ENCODE data around the gene LIPC. TPM values are rescaled to one million over a fixed set of nuclear protein-coding genes. Genes with fewer than 3 reads are reported as not detected.

The LIPC gene
- total and polyA plus RNA-seq, 9 donors, result 0.13 to 2.1 (median 0.30) TPM

DNA sequence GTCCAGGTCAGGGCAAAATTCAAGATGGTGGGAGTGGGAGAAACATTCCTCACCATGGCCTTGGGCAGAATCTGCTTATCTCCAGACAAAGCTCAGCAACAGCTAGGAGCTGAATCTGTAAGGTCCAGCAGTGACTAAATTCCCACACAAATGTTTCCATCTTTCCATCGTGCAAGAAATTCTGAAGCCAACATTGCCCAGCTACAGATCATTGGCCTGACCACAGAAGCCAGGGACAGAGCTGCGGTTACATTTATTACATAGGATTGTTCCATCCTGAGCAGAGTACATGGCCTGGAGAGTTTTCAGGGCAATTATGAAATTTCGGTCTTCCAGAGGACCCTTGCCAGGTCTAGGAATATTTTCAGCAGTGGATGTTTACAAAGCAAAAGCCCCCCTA is 100.3 kb downstream of the LIPC start:
- Histone ChIP-seq H3K36me3 (ENCODE audit: control insufficient read depth, insufficient read depth, low read length) (no peaks in the 10 kb centered on the region), H3K4me3 (ENCODE audit: low read length) (no peak overlapping the region), H3K4me1 (ENCODE audit: control insufficient read depth, insufficient read depth, low read length) (peaks cover 7% of the 10 kb centered on the region), H3K9me3 (replicated peaks; ENCODE audit: control insufficient read depth, low read depth, low read length) (no peaks in the 10 kb centered on the region), H3K27ac (ENCODE audit: low read length) (no peak overlapping the region), H3K27me3 (ENCODE audit: control insufficient read depth, insufficient read depth, low read length) (peaks cover 2% of the 10 kb centered on the region)
- DNase-seq, result no peak
- WGBS (ENCODE audit: insufficient coverage), result 83% methylated on average over 1 of the region's 3 CpGs

DNA sequence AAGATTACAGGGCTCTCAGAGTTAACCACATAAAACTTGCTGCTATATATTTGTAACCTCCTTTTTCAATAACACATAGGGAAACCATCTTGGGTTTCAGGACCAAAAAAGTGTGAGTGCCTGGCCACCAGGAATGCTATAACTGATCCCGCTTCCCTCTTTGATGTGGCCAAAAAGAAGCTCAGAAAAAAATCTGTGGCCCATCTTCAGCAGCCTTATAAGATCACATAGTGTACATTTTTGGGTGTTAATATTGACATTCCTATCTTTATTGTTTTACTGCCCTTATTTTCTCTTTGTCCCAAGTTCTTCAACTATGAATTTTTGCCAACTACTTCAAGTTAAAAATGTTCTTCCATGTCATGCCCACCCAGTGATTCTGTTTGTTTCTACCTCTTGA is 102.8 kb downstream of the LIPC start:
- Histone ChIP-seq H3K4me1 (ENCODE audit: control insufficient read depth, insufficient read depth, low read length) (no peaks in the 10 kb centered on the region), H3K9me3 (replicated peaks; ENCODE audit: control insufficient read depth, low read depth, low read length) (no peaks in the 10 kb centered on the region), H3K36me3 (ENCODE audit: control insufficient read depth, insufficient read depth, low read length) (no peaks in the 10 kb centered on the region), H3K27me3 (ENCODE audit: control insufficient read depth, insufficient read depth, low read length) (peaks cover 6% of the 10 kb centered on the region), H3K27ac (ENCODE audit: low read length) (no peak overlapping the region), H3K4me3 (ENCODE audit: low read length) (no peak overlapping the region)
- no peak for DNase-seq
- WGBS (ENCODE audit: insufficient coverage), result no CpG with 5 or more reads among the region's 1 CpG

DNA sequence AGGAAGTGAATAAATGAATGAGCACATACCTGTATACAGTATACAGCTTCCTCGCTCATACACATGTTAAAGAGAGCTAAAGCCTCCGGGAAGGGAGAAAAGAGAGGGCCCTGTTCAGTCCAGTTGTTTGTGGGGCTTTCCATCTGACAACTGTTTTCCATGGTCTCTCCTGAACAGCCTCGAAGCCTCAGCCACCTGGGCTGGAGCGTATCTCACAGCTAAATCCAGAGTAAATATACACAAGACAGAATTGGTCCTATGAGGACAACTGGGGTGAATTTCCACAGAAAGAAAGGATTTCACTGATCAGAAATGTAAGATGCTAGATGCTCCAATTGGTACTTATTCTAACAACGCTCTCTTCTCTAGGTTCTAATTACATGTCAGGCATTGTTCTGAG is 103.5 kb downstream of the LIPC start:
- WGBS (ENCODE audit: insufficient coverage), result no CpG with 5 or more reads among the region's 5 CpGs
- no peak for DNase-seq
- H3K27ac ChIP-seq (ENCODE audit: low read length), result no peak overlapping the region
- no peaks in the 10 kb centered on the region for H3K36me3 ChIP-seq (ENCODE audit: control insufficient read depth, insufficient read depth, low read length)
- H3K27me3 ChIP-seq (ENCODE audit: control insufficient read depth, insufficient read depth, low read length), result peaks cover 6% of the 10 kb centered on the region
- no peaks in the 10 kb centered on the region for H3K4me1 ChIP-seq (ENCODE audit: control insufficient read depth, insufficient read depth, low read length)
- no peak overlapping the region for H3K4me3 ChIP-seq (ENCODE audit: low read length)
- H3K9me3 ChIP-seq (replicated peaks; ENCODE audit: control insufficient read depth, low read depth, low read length), result no peaks in the 10 kb centered on the region

DNA sequence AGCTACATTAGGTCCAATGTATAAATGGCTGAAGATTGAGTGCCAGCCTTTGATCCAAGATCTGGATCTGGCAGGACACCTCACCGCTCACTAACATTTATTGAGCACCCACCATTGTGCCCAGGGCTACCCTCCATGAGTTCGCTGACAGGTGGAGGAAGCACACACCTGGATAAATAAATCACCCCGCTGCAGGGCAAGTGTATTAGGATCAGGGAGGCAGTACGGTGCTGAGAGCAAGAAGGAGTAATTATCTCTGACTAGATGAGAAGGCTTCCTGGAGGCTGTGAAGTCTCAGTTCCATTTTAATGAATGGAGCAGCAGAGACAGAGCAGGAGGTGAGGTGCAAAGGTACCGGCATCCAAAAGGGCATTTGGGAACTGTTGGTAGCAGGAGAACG is 104.1 kb downstream of the LIPC start:
- H3K4me1 ChIP-seq (ENCODE audit: control insufficient read depth, insufficient read depth, low read length), result no peaks in the 10 kb centered on the region
- H3K4me3 ChIP-seq (ENCODE audit: low read length), result no peak overlapping the region
- H3K36me3 ChIP-seq (ENCODE audit: control insufficient read depth, insufficient read depth, low read length), result no peaks in the 10 kb centered on the region
- H3K27ac ChIP-seq (ENCODE audit: low read length), result no peak overlapping the region
- 79% methylated on average over 4 of the region's 6 CpGs for WGBS (ENCODE audit: insufficient coverage)
- DNase-seq, result no peak
- H3K9me3 ChIP-seq (replicated peaks; ENCODE audit: control insufficient read depth, low read depth, low read length), result no peaks in the 10 kb centered on the region
- H3K27me3 ChIP-seq (ENCODE audit: control insufficient read depth, insufficient read depth, low read length), result peaks cover 6% of the 10 kb centered on the region

GRCh38 chr15:58536414-58536813 is 104.6 kb downstream of the LIPC start:
- H3K27me3 ChIP-seq (ENCODE audit: control insufficient read depth, insufficient read depth, low read length), result peaks cover 6% of the 10 kb centered on the region
- 69% methylated on average over 3 of the region's 4 CpGs for WGBS (ENCODE audit: insufficient coverage)
- no peaks in the 10 kb centered on the region for H3K36me3 ChIP-seq (ENCODE audit: control insufficient read depth, insufficient read depth, low read length)
- no peak overlapping the region for H3K4me3 ChIP-seq (ENCODE audit: low read length)
- no peak overlapping the region for H3K27ac ChIP-seq (ENCODE audit: low read length)
- no peak for DNase-seq
- no peaks in the 10 kb centered on the region for H3K9me3 ChIP-seq (replicated peaks; ENCODE audit: control insufficient read depth, low read depth, low read length)
- H3K4me1 ChIP-seq (ENCODE audit: control insufficient read depth, insufficient read depth, low read length), result no peaks in the 10 kb centered on the region

DNA sequence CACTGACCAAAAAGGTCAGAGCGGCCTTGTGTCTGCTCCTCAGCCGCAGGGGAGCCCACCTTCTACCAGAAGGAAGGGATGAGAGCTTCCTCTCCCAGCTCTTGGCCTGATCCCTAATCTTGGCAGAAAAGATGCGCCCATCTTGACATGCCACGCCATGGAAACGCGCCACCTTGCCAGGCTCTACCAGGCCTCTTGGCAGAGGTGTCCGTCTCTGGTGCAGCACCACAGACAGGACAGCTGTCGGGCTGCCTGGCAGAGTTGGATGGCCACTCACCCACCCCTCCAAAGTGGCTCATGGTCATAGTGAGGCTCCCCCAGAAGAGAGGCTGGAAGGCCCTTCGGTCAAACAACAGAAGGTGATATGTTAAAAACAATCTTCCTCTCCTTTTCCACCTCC is 105.2 kb downstream of the LIPC start:
- Histone ChIP-seq H3K9me3 (replicated peaks; ENCODE audit: control insufficient read depth, low read depth, low read length) (no peaks in the 10 kb centered on the region), H3K27ac (ENCODE audit: low read length) (no peak overlapping the region), H3K4me3 (ENCODE audit: low read length) (no peak overlapping the region), H3K27me3 (ENCODE audit: control insufficient read depth, insufficient read depth, low read length) (peaks cover 6% of the 10 kb centered on the region), H3K36me3 (ENCODE audit: control insufficient read depth, insufficient read depth, low read length) (no peaks in the 10 kb centered on the region), H3K4me1 (ENCODE audit: control insufficient read depth, insufficient read depth, low read length) (no peaks in the 10 kb centered on the region)
- no peak for DNase-seq
- WGBS (ENCODE audit: insufficient coverage), result 83% methylated on average over 9 of the region's 9 CpGs

- 76% methylated on average over 8 of the region's 16 CpGs for WGBS (ENCODE audit: insufficient coverage)
Observed at GRCh38 chr15:58538225-58538727, 106.5 kb downstream of the LIPC start.

GRCh38 chr15:58538901-58539300 is 107.1 kb downstream of the LIPC start:
- H3K27me3 ChIP-seq (ENCODE audit: control insufficient read depth, insufficient read depth, low read length), result peaks cover 6% of the 10 kb centered on the region
- no peaks in the 10 kb centered on the region for H3K9me3 ChIP-seq (replicated peaks; ENCODE audit: control insufficient read depth, low read depth, low read length)
- H3K4me3 ChIP-seq (ENCODE audit: low read length), result no peak overlapping the region
- no peaks in the 10 kb centered on the region for H3K4me1 ChIP-seq (ENCODE audit: control insufficient read depth, insufficient read depth, low read length)
- no peaks in the 10 kb centered on the region for H3K36me3 ChIP-seq (ENCODE audit: control insufficient read depth, insufficient read depth, low read length)
- DNase-seq, result no peak
- no peak overlapping the region for H3K27ac ChIP-seq (ENCODE audit: low read length)
- no CpG with 5 or more reads among the region's 3 CpGs for WGBS (ENCODE audit: insufficient coverage)

More at GRCh38 chr15:58538225-58538727, 106.5 kb downstream of the LIPC start:
- H3K9me3 ChIP-seq (replicated peaks; ENCODE audit: control insufficient read depth, low read depth, low read length), result no peaks in the 10 kb centered on the region
- no peak overlapping the region for H3K27ac ChIP-seq (ENCODE audit: low read length)
- H3K4me3 ChIP-seq (ENCODE audit: low read length), result no peak overlapping the region
- no peak for DNase-seq
- no peaks in the 10 kb centered on the region for H3K36me3 ChIP-seq (ENCODE audit: control insufficient read depth, insufficient read depth, low read length)
- no peaks in the 10 kb centered on the region for H3K4me1 ChIP-seq (ENCODE audit: control insufficient read depth, insufficient read depth, low read length)
- peaks cover 6% of the 10 kb centered on the region for H3K27me3 ChIP-seq (ENCODE audit: control insufficient read depth, insufficient read depth, low read length)

- whole genome bisulfite sequencing (ENCODE audit: insufficient coverage), result 42% methylated on average over 1 of the region's 1 CpG
Observed at GRCh38 chr15:58539548-58539947, 107.8 kb downstream of the LIPC start.

DNA sequence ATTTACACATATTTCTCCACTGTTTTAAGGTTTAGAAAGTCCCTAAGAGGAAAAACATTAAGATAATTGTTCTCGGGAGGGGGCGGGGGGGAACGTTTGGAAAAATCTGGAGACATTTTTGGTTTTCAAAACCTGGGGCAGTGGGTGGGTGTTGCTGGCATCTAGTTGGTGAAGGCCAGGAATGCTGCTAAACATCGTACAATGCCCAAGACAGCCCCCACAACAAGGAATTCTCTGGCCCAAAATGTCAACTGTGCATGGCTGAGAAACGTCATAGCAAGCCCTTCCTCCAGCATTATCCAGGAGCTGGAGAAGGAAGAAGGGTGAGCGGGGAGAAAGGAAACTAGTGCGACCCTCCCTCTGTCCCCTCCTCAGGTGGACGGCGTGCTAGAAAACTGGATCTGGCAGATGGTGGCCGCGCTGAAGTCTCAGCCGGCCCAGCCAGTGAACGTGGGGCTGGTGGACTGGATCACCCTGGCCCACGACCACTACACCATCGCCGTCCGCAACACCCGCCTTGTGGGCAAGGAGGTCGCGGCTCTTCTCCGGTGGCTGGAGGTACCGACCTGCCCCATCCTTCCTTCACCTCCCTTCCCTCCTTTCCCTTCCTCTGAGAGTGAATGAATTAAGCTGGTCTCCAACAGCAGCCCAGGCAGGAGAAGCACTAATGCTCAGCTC is 109.8 kb downstream of the LIPC start:
- H3K9me3 ChIP-seq (replicated peaks; ENCODE audit: control insufficient read depth, low read depth, low read length), result no peaks in the 10 kb centered on the region
- 87% methylated on average over 12 of the region's 22 CpGs for WGBS (ENCODE audit: insufficient coverage)
- H3K36me3 ChIP-seq (ENCODE audit: control insufficient read depth, insufficient read depth, low read length), result no peaks in the 10 kb centered on the region
- H3K4me1 ChIP-seq (ENCODE audit: control insufficient read depth, insufficient read depth, low read length), result peaks cover 2% of the 10 kb centered on the region
- no peak overlapping the region for H3K27ac ChIP-seq (ENCODE audit: low read length)
- H3K27me3 ChIP-seq (ENCODE audit: control insufficient read depth, insufficient read depth, low read length), result peaks cover 8% of the 10 kb centered on the region
- DNase-seq, result no peak
- no peak overlapping the region for H3K4me3 ChIP-seq (ENCODE audit: low read length)

More at GRCh38 chr15:58539548-58539947, 107.8 kb downstream of the LIPC start:
- Histone ChIP-seq H3K9me3 (replicated peaks; ENCODE audit: control insufficient read depth, low read depth, low read length) (no peaks in the 10 kb centered on the region), H3K27ac (ENCODE audit: low read length) (no peak overlapping the region), H3K4me1 (ENCODE audit: control insufficient read depth, insufficient read depth, low read length) (no peaks in the 10 kb centered on the region), H3K4me3 (ENCODE audit: low read length) (no peak overlapping the region), H3K27me3 (ENCODE audit: control insufficient read depth, insufficient read depth, low read length) (peaks cover 6% of the 10 kb centered on the region), H3K36me3 (ENCODE audit: control insufficient read depth, insufficient read depth, low read length) (no peaks in the 10 kb centered on the region)
- DNase-seq, result no peak
